GM12892 (cell line): Measurements from ENCODE around the gene ZNF511.

Experiments used
- POLR2A ChIP-seq: IDR thresholded peaks from 2 replicates; pipeline ENCODE4 v1.6.1; 2011; ENCODE audit warnings: low read depth, low read length, control low read depth
- POLR2AphosphoS5 ChIP-seq: IDR thresholded peaks from 2 replicates; pipeline ENCODE4 v1.6.1; 2011; ENCODE audit warnings: low read depth, low read length, control low read depth

DNA sequence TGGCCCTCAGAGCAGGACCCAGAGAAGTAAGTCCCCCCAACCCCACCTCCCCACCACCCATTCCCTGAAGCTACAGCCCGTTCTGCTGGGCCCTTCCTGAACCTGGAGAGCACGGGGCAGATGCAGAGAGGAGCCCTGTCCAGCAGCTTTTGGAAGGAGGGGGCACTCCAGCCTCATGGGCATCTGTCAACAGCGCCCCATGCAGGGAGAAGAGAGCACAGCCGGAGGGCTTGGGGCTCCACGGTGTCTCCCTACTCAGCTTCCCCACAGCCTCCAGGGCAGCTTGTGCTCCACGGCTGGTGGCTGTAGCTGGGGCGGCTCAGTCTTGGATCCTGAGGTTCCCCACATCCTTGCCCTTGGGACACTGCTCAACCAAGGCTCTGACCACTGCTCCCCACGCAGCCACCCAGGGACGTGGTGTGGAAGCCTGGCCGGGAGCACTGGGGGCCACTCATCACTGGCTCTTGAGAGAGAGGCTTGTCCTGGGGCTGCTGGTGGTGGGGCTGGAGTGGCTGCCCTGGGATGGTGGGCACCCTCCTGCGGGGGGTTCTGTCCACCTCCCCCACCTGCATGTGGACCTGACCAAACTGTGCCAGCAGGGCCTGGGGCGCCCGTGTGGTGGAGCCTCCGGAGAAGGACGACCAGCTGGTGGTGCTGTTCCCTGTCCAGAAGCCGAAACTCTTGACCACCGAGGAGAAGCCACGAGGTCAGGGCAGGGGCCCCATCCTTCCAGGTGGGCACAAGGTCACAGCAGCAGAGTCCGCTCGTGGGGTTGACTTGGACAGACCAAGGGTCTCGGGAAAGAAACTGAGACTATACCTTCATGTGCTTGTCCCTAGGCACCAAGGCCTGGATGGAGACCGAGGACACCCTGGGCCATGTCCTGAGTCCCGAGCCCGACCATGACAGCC is 42.9 kb downstream of the ZNF511 start:
- TF ChIP-seq POLR2AphosphoS5 (no peak), POLR2A (no peak)
